Mesenchymal stem cell (in vitro differentiated cells and primary cell): ENCODE measurements around the gene PRR22.

Source experiments
- DNase-seq: peaks from one replicate; pipeline ENCODE4 v3.0.0-alpha.2; 2013
- H2AFZ ChIP-seq: one replicate; pipeline ENCODE4 v1.6.1; 2013; ENCODE audit warnings: low read depth, mild to moderate bottlenecking, control low read depth, inconsistent platforms, low read length, moderate library complexity
- H2AK5ac ChIP-seq: 2 replicates; pipeline ENCODE4 v1.6.1; 2013; ENCODE audit warnings: low read length, moderate library complexity, mild to moderate bottlenecking, inconsistent platforms; ENCODE audit not compliant: severe bottlenecking
- H2BK120ac ChIP-seq: one replicate; pipeline ENCODE4 v1.6.1; 2013; ENCODE audit warnings: low read depth, mild to moderate bottlenecking, inconsistent platforms, low read length, moderate library complexity
- H2BK12ac ChIP-seq, 2 experiments: one replicate each; pipeline ENCODE4 v1.6.1; 2013; ENCODE audit warnings: inconsistent platforms in 2 of 2, low read length in 2 of 2, mild to moderate bottlenecking in 2 of 2, moderate library complexity in 2 of 2, control low read depth in 1 of 2
- H2BK15ac ChIP-seq: one replicate; pipeline ENCODE4 v1.6.1; 2013; ENCODE audit warnings: mild to moderate bottlenecking, low read depth, inconsistent platforms; ENCODE audit not compliant: poor library complexity, severe bottlenecking
- H2BK5ac ChIP-seq: 2 replicates; pipeline ENCODE4 v1.6.1; 2013; ENCODE audit warnings: low read depth, mild to moderate bottlenecking, low read length, control low read depth, inconsistent platforms; ENCODE audit not compliant: poor library complexity, severe bottlenecking
- H3K14ac ChIP-seq, 2 experiments: one replicate each; pipeline ENCODE4 v1.6.1; 2013; ENCODE audit warnings: inconsistent platforms in 2 of 2, low read length in 2 of 2, control low read depth in 1 of 2, mild to moderate bottlenecking in 1 of 2, moderate library complexity in 1 of 2
- H3K18ac ChIP-seq, 2 experiments: one replicate each; pipeline ENCODE4 v1.6.1; 2013; ENCODE audit warnings: inconsistent platforms in 2 of 2, low read length in 2 of 2, control low read depth in 1 of 2, low read depth in 1 of 2, mild to moderate bottlenecking in 1 of 2
- H3K23ac ChIP-seq, 2 experiments: one replicate each; pipeline ENCODE4 v1.6.1; 2013; ENCODE audit warnings: inconsistent platforms in 2 of 2, low read length in 2 of 2, mild to moderate bottlenecking in 2 of 2, moderate library complexity in 2 of 2, control low read depth in 1 of 2
- H3K27ac ChIP-seq: 2 replicates; pipeline ENCODE4 v1.5.1; 2013; ENCODE audit warnings: mild to moderate bottlenecking, moderate library complexity, low read length, control low read depth, inconsistent platforms; ENCODE audit not compliant: poor library complexity, severe bottlenecking
- H3K27me3 ChIP-seq, 2 experiments: 2 replicates each; pipeline versions ENCODE4 v1.6.1 to v1.7.0; 2013; ENCODE audit warnings: low read length in 2 of 2, mild to moderate bottlenecking in 2 of 2, moderate library complexity in 2 of 2, control low read depth in 1 of 2, inconsistent platforms in 1 of 2; ENCODE audit not compliant: control insufficient read depth in 1 of 2, insufficient read depth in 1 of 2
- H3K36me3 ChIP-seq, 2 experiments: 2 replicates each; pipeline versions ENCODE4 v1.6.1 to v1.7.0; 2013; ENCODE audit warnings: low read length in 2 of 2, control low read depth in 1 of 2, inconsistent platforms in 1 of 2, low read depth in 1 of 2, mild to moderate bottlenecking in 1 of 2; ENCODE audit not compliant: insufficient read depth in 2 of 2, control insufficient read depth in 1 of 2
- H3K4ac ChIP-seq, 2 experiments: one replicate each; pipeline ENCODE4 v1.6.1; 2013; ENCODE audit warnings: inconsistent platforms in 2 of 2, low read length in 2 of 2, mild to moderate bottlenecking in 2 of 2, moderate library complexity in 2 of 2, control low read depth in 1 of 2, low read depth in 1 of 2
- H3K4me1 ChIP-seq: 2 replicates; pipeline ENCODE4 v1.6.1; 2013; ENCODE audit warnings: low read depth, low read length, control low read depth; ENCODE audit not compliant: control insufficient read depth, insufficient read depth
- H3K4me2 ChIP-seq: 2 replicates; pipeline ENCODE4 v1.6.1; 2013; ENCODE audit warnings: low read length, mild to moderate bottlenecking, inconsistent platforms; ENCODE audit not compliant: poor library complexity, severe bottlenecking
- H3K4me3 ChIP-seq, 2 experiments: 2 replicates each; pipeline versions ENCODE4 v1.5.1 to v1.7.0; 2013; ENCODE audit warnings: low read length in 2 of 2, mild to moderate bottlenecking in 2 of 2, control low read depth in 1 of 2, low read depth in 1 of 2; ENCODE audit not compliant: insufficient read depth in 1 of 2
- H3K79me1 ChIP-seq: replicated peaks from 2 replicates; pipeline ENCODE4 v1.6.1; 2013; ENCODE audit warnings: mild to moderate bottlenecking, control low read depth, low read length, inconsistent platforms; ENCODE audit not compliant: poor library complexity, severe bottlenecking
- H3K9ac ChIP-seq: 2 replicates; pipeline ENCODE4 v1.7.0; 2013; ENCODE audit warnings: mild to moderate bottlenecking, low read length, moderate library complexity
- H3K9me3 ChIP-seq: 2 replicates; pipeline ENCODE4 v1.7.0; 2013; ENCODE audit warnings: mild to moderate bottlenecking, low read length; ENCODE audit not compliant: control insufficient read depth
- H4K8ac ChIP-seq: one replicate; pipeline ENCODE4 v1.6.1; 2013; ENCODE audit warnings: inconsistent platforms, mild to moderate bottlenecking, low read length, moderate library complexity
- H4K91ac ChIP-seq: one replicate; pipeline ENCODE4 v1.6.1; 2013; ENCODE audit warnings: mild to moderate bottlenecking, low read length, inconsistent platforms
- WGBS: methylation state at CpG from one replicate; pipeline ENCODE4 v1.1.7; 2013; ENCODE audit warnings: mixed read lengths; 5-methylcytosine and 5-hydroxymethylcytosine counted together

The PRR22 gene

GRCh38 chr19:5806905-5807304, 22.4 kb upstream of the PRR22 start:
- Histone ChIP-seq H3K4me2 (no peak overlapping the region), H3K18ac (no peak overlapping the region), H3K79me1 (no peaks in the 10 kb centered on the region), H2AFZ (no peak overlapping the region), H2BK120ac (no peak overlapping the region), H3K9ac (no peak overlapping the region), H3K27me3 (peaks cover 33 to 34% of the 10 kb centered on the region in 2 experiments), H2BK15ac (no peak overlapping the region), H3K9me3 (no peaks in the 10 kb centered on the region), H2BK5ac (no peak overlapping the region), H3K14ac (no peak overlapping the region), H2BK12ac (no peak overlapping the region), H3K4me1 (peaks cover 17% of the 10 kb centered on the region), H3K23ac (no peak overlapping the region), H3K36me3 (no peaks in the 10 kb centered on the region), H3K27ac (no peak overlapping the region), H3K4me3 (no peak overlapping the region), H2AK5ac (no peak overlapping the region), H4K8ac (no peak overlapping the region), H4K91ac (no peak overlapping the region), H3K4ac (no peak overlapping the region)
- DNase-seq = no peak
- WGBS = 97% methylated on average over 5 of the region's 5 CpGs

GRCh38 chr19:5806133-5806489, 21.6 kb upstream of the PRR22 start:
- H2AK5ac ChIP-seq = no peak overlapping the region
- H2BK12ac ChIP-seq = no peak overlapping the region
- H3K23ac ChIP-seq = no peak overlapping the region
- peak overlapping the region; percentile 28 for H4K8ac ChIP-seq
- WGBS = 0% methylated on average over 2 of the region's 6 CpGs
- H3K4me1 ChIP-seq = peaks cover 17% of the 10 kb centered on the region
- H3K4ac ChIP-seq = no peak overlapping the region
- H2BK15ac ChIP-seq = no peak overlapping the region
- no peak overlapping the region for H3K14ac ChIP-seq
- no peaks in the 10 kb centered on the region for H3K79me1 ChIP-seq
- peak overlapping the region in 1 of 2 experiments; percentile 33 for H3K18ac ChIP-seq
- H2BK120ac ChIP-seq = no peak overlapping the region
- no peak overlapping the region for H3K4me2 ChIP-seq
- H2BK5ac ChIP-seq = no peak overlapping the region
- no peaks in the 10 kb centered on the region for H3K36me3 ChIP-seq
- H3K27me3 ChIP-seq = peaks cover 33 to 37% of the 10 kb centered on the region in 2 experiments
- H2AFZ ChIP-seq = no peak overlapping the region
- no peak overlapping the region for H3K9ac ChIP-seq
- DNase-seq = no peak
- no peak overlapping the region for H4K91ac ChIP-seq
- H3K4me3 ChIP-seq = no peak overlapping the region
- no peak overlapping the region for H3K27ac ChIP-seq
- no peaks in the 10 kb centered on the region for H3K9me3 ChIP-seq

- H2AK5ac ChIP-seq = no peak overlapping the region
- WGBS = 3% methylated on average over 46 of the region's 46 CpGs
- H2BK15ac ChIP-seq = no peak overlapping the region
- peak; percentile 73 for DNase-seq
- no peak overlapping the region for H2BK5ac ChIP-seq
- H3K4ac ChIP-seq = no peak overlapping the region
- no peaks in the 10 kb centered on the region for H3K9me3 ChIP-seq
- no peak overlapping the region for H2BK12ac ChIP-seq
- no peak overlapping the region for H2AFZ ChIP-seq
- H3K27me3 ChIP-seq = peaks cover 33 to 41% of the 10 kb centered on the region in 2 experiments
- peak overlapping the region; percentile 54 for H3K4me2 ChIP-seq
- H3K18ac ChIP-seq = peak overlapping the region; percentile 11 to 19
- H2BK120ac ChIP-seq = no peak overlapping the region
- H3K4me3 ChIP-seq = peak overlapping the region in 1 of 2 experiments; percentile 39
- no peaks in the 10 kb centered on the region for H3K36me3 ChIP-seq
- H3K79me1 ChIP-seq = no peaks in the 10 kb centered on the region
- peaks cover 17% of the 10 kb centered on the region for H3K4me1 ChIP-seq
- H3K9ac ChIP-seq = no peak overlapping the region
- no peak overlapping the region for H3K14ac ChIP-seq
- H3K27ac ChIP-seq = no peak overlapping the region
- no peak overlapping the region for H3K23ac ChIP-seq
- no peak overlapping the region for H4K91ac ChIP-seq
- H4K8ac ChIP-seq = peak overlapping the region; percentile 75
Observed at GRCh38 chr19:5805462-5806132, 21.1 kb upstream of the PRR22 start.

- Histone ChIP-seq H4K8ac (peak within 1 kb of the TSS; percentile 75), H3K4ac (no peak within 1 kb of the TSS), H2BK5ac (no peak within 1 kb of the TSS), H3K36me3 (no peaks in the 10 kb centered on the region), H2BK120ac (no peak within 1 kb of the TSS), H3K4me1 (peaks cover 17% of the 10 kb centered on the region), H3K79me1 (no peaks in the 10 kb centered on the region), H4K91ac (no peak within 1 kb of the TSS), H2AFZ (no peak within 1 kb of the TSS), H3K23ac (no peak within 1 kb of the TSS), H3K27ac (no peak within 1 kb of the TSS), H3K9ac (peak within 1 kb of the TSS; percentile 69), H3K4me2 (peak within 1 kb of the TSS; percentile 76), H3K14ac (no peak within 1 kb of the TSS), H2BK15ac (peak within 1 kb of the TSS; percentile 65), H2AK5ac (no peak within 1 kb of the TSS), H2BK12ac (no peak within 1 kb of the TSS), H3K27me3 (peaks cover 33 to 48% of the 10 kb centered on the region in 2 experiments), H3K4me3 (peak within 1 kb of the TSS; percentile 39 to 76), H3K9me3 (no peaks in the 10 kb centered on the region), H3K18ac (peak within 1 kb of the TSS; percentile 19 to 28)
- WGBS = 9% methylated on average over 32 of the region's 107 CpGs
- DNase-seq = no peak
Observed at GRCh38 chr19:5804516-5805461, 20.2 kb upstream of the PRR22 start, which contains the start of gene NRTN. NRTN (plus strand) TSS chr19:5805067; CDS start chr19:5824166, 19,099 bp downstream.
